H9 (cell line): ENCODE data around the gene TMEM134. TPM values are rescaled to one million over a fixed set of nuclear protein-coding genes. Genes with fewer than 3 reads are reported as not detected.

Experiments
- DNase-seq: peaks from one replicate; pipeline ENCODE4 v3.0.0-alpha.2; 2017
- H2AFZ ChIP-seq: one replicate; pipeline ENCODE4 v1.6.1; 2013; ENCODE audit warnings: mild to moderate bottlenecking, low read length, control low read depth, moderate library complexity
- H2AK5ac ChIP-seq: 2 replicates; pipeline ENCODE4 v1.6.1; 2013; ENCODE audit warnings: low read length, control low read depth, mixed read lengths; ENCODE audit not compliant: insufficient read length
- H2BK120ac ChIP-seq: one replicate; pipeline ENCODE4 v1.6.1; 2013; ENCODE audit warnings: low read depth, mild to moderate bottlenecking, low read length, control low read depth, inconsistent platforms; ENCODE audit not compliant: poor library complexity, severe bottlenecking
- H2BK12ac ChIP-seq: 2 replicates; pipeline ENCODE4 v1.6.1; 2013; ENCODE audit warnings: low read length, control low read depth, mixed read lengths, low read depth; ENCODE audit not compliant: insufficient read length
- H2BK15ac ChIP-seq: 2 replicates; pipeline ENCODE4 v1.6.1; 2013; ENCODE audit warnings: low read depth, low read length, control low read depth
- H2BK20ac ChIP-seq: one replicate; pipeline ENCODE4 v1.6.1; 2013; ENCODE audit warnings: low read depth, mild to moderate bottlenecking, low read length, control low read depth, inconsistent platforms; ENCODE audit not compliant: poor library complexity, severe bottlenecking
- H2BK5ac ChIP-seq: 2 replicates; pipeline ENCODE4 v1.6.1; 2013; ENCODE audit warnings: low read length, control low read depth, mixed read lengths; ENCODE audit not compliant: insufficient read length
- H3K14ac ChIP-seq: 2 replicates; pipeline ENCODE4 v1.6.1; 2013; ENCODE audit warnings: low read length, control low read depth; ENCODE audit not compliant: insufficient read depth
- H3K18ac ChIP-seq: 2 replicates; pipeline ENCODE4 v1.6.1; 2013; ENCODE audit warnings: low read depth, mild to moderate bottlenecking, mixed read lengths, low read length, control low read depth; ENCODE audit not compliant: insufficient read length
- H3K23ac ChIP-seq: 2 replicates; pipeline ENCODE4 v1.6.1; 2013; ENCODE audit warnings: low read length, control low read depth, mixed read lengths, low read depth; ENCODE audit not compliant: insufficient read length
- H3K23me2 ChIP-seq: 2 replicates; pipeline ENCODE4 v1.6.1; 2013; ENCODE audit warnings: low read depth, mild to moderate bottlenecking, mixed read lengths, low read length, control low read depth; ENCODE audit not compliant: insufficient read length, poor library complexity, severe bottlenecking
- H3K27ac ChIP-seq: 2 replicates; pipeline ENCODE4 v1.5.1; 2013; ENCODE audit warnings: low read length, control low read depth, mixed read lengths, low read depth; ENCODE audit not compliant: insufficient read length
- H3K27me3 ChIP-seq: 2 replicates; pipeline ENCODE4 v1.6.1; 2013; ENCODE audit warnings: low read length, control low read depth, inconsistent platforms; ENCODE audit not compliant: insufficient read depth
- H3K4ac ChIP-seq: 2 replicates; pipeline ENCODE4 v1.6.1; 2013; ENCODE audit warnings: low read depth, mild to moderate bottlenecking, control low read depth, inconsistent platforms, low read length, moderate library complexity
- H3K4me1 ChIP-seq: 2 replicates; pipeline ENCODE4 v1.6.1; 2013; ENCODE audit warnings: low read length, control low read depth, inconsistent platforms; ENCODE audit not compliant: insufficient read depth
- H3K4me2 ChIP-seq: 2 replicates; pipeline ENCODE4 v1.6.1; 2013; ENCODE audit warnings: low read length, control low read depth, mixed read lengths; ENCODE audit not compliant: insufficient read length, insufficient read depth
- H3K56ac ChIP-seq: 2 replicates; pipeline ENCODE4 v1.6.1; 2013; ENCODE audit warnings: low read depth, mild to moderate bottlenecking, mixed read lengths, low read length, control low read depth; ENCODE audit not compliant: insufficient read length
- H3K79me1 ChIP-seq: 2 replicates; pipeline ENCODE4 v1.6.1; 2013; ENCODE audit warnings: low read depth, mild to moderate bottlenecking, moderate library complexity, low read length, control low read depth, inconsistent platforms; ENCODE audit not compliant: insufficient read depth, poor library complexity, severe bottlenecking
- H3K79me2 ChIP-seq: 2 replicates; pipeline ENCODE4 v1.6.1; 2013; ENCODE audit warnings: low read length, control low read depth, inconsistent platforms; ENCODE audit not compliant: insufficient read depth
- H3K9ac ChIP-seq: 2 replicates; pipeline ENCODE4 v1.6.1; 2013; ENCODE audit warnings: low read length, control low read depth, mixed read lengths; ENCODE audit not compliant: insufficient read length; ENCODE audit errors: extremely low read depth
- H3K9me3 ChIP-seq: one replicate; pipeline ENCODE4 v1.6.1; 2013; ENCODE audit warnings: low read depth, low read length, inconsistent platforms; ENCODE audit not compliant: control insufficient read depth
- H3T11ph ChIP-seq: one replicate; pipeline ENCODE4 v1.6.1; 2013; ENCODE audit warnings: mild to moderate bottlenecking, low read length, control low read depth, inconsistent platforms
- H4K20me1 ChIP-seq: one replicate; pipeline ENCODE4 v1.6.1; 2013; ENCODE audit not compliant: control insufficient read depth, insufficient read length, insufficient read depth
- H4K5ac ChIP-seq: 2 replicates; pipeline ENCODE4 v1.6.1; 2013; ENCODE audit warnings: low read depth, mild to moderate bottlenecking, mixed read lengths, low read length, control low read depth; ENCODE audit not compliant: insufficient read length
- H4K8ac ChIP-seq: replicated peaks from 2 replicates; pipeline ENCODE4 v1.6.1; 2013; ENCODE audit warnings: low read length, control low read depth, mixed read lengths, low read depth; ENCODE audit not compliant: insufficient read length
- H4K91ac ChIP-seq: 2 replicates; pipeline ENCODE4 v1.6.1; 2013; ENCODE audit warnings: low read depth, mild to moderate bottlenecking, moderate library complexity, mixed read lengths, low read length, control low read depth; ENCODE audit not compliant: insufficient read length
- H3K27ac Mint-ChIP-seq, 3 experiments: 2 replicates in 2 of 3; 3 replicates in 1 of 3; pipeline ENCODE4 v1.8.0; 2020 to 2021; ENCODE audit warnings: mixed read lengths in 3 of 3, mild to moderate bottlenecking in 1 of 3, moderate library complexity in 1 of 3
- H3K27me3 Mint-ChIP-seq: 2 replicates; pipeline ENCODE4 v1.8.0; 2021; ENCODE audit warnings: low read depth, mild to moderate bottlenecking, moderate library complexity, mixed read lengths
- H3K36me3 Mint-ChIP-seq, 3 experiments: 2 replicates in 2 of 3; 3 replicates in 1 of 3; pipeline ENCODE4 v1.8.0; 2020 to 2021; ENCODE audit warnings: low read depth in 3 of 3, mixed read lengths in 3 of 3; ENCODE audit not compliant: insufficient read depth in 1 of 3
- H3K4me1 Mint-ChIP-seq, 2 experiments: 2 replicates each; pipeline ENCODE4 v1.8.0; 2020; ENCODE audit warnings: mixed read lengths in 2 of 2
- H3K4me3 Mint-ChIP-seq, 2 experiments: 2 replicates in 1 of 2; 3 replicates in 1 of 2; pipeline ENCODE4 v1.8.0; 2020 to 2021; ENCODE audit warnings: mild to moderate bottlenecking in 2 of 2, mixed read lengths in 2 of 2, moderate library complexity in 1 of 2
- H3K9me3 Mint-ChIP-seq, 2 experiments: 2 replicates in 1 of 2; 3 replicates in 1 of 2; pipeline ENCODE4 v1.8.0; 2020; ENCODE audit warnings: mild to moderate bottlenecking in 2 of 2, mixed read lengths in 2 of 2, moderate library complexity in 1 of 2
- WGBS: extraction: QIAGEN DNeasy Blood & Tissue Kit; methylation state at CpG from one replicate; pipeline ENCODE4 v1.1.7; 2013; ENCODE audit warnings: missing lambda C conversion rate, low lambda C conversion rate, mixed read lengths; ENCODE audit not compliant: insufficient read length; ENCODE audit errors: extremely low coverage; 5-methylcytosine and 5-hydroxymethylcytosine counted together
- total RNA-seq: library from RNA; stranded (reverse); gene quantifications from 2 replicates; pipeline ENCODE4 v1.2.1, GENCODE V29; 2021
- TF ChIP-seq, protein P1 (sequence below): fragments of 200-600 bp; sonication (generic); conservative IDR thresholded peaks from 3 replicates; pipeline ENCODE4 v1.8.0; 2021; ENCODE audit warnings: antibody characterized with exemption, mild to moderate bottlenecking

Gene TMEM134
- total RNA-seq, 1 experiment from 2014 or later: 53.6 TPM

- TF ChIP-seq, protein P1, sequence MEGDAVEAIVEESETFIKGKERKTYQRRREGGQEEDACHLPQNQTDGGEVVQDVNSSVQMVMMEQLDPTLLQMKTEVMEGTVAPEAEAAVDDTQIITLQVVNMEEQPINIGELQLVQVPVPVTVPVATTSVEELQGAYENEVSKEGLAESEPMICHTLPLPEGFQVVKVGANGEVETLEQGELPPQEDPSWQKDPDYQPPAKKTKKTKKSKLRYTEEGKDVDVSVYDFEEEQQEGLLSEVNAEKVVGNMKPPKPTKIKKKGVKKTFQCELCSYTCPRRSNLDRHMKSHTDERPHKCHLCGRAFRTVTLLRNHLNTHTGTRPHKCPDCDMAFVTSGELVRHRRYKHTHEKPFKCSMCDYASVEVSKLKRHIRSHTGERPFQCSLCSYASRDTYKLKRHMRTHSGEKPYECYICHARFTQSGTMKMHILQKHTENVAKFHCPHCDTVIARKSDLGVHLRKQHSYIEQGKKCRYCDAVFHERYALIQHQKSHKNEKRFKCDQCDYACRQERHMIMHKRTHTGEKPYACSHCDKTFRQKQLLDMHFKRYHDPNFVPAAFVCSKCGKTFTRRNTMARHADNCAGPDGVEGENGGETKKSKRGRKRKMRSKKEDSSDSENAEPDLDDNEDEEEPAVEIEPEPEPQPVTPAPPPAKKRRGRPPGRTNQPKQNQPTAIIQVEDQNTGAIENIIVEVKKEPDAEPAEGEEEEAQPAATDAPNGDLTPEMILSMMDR: no peak
- peak overlapping the region in 2 of 3 experiments; percentile 15 to 86; a peak in 3 of 7 replicates for H3K27ac Mint-ChIP-seq
- no peak overlapping the region for H3K4ac ChIP-seq
- H3K36me3 Mint-ChIP-seq: peaks cover 9 to 36% (median 31%) of the 10 kb centered on the region in 3 experiments; a peak in 6 of 7 replicates
- H4K8ac ChIP-seq: no peak overlapping the region
- H3K9me3 Mint-ChIP-seq: no peaks in the 10 kb centered on the region
- H2BK15ac ChIP-seq: no peak overlapping the region
- no CpG with 5 or more reads among the region's 24 CpGs for WGBS
- no peak overlapping the region for H2BK5ac ChIP-seq
- no peaks in the 10 kb centered on the region; the same call in 1 of the 2 replicates for H3K79me2 ChIP-seq
- H3K18ac ChIP-seq: no peak overlapping the region
- no peaks in the 10 kb centered on the region for H4K20me1 ChIP-seq
- no peaks in the 10 kb centered on the region for H3K9me3 ChIP-seq
- H3K4me2 ChIP-seq: no peak overlapping the region
- no peaks in the 10 kb centered on the region for H3K27me3 ChIP-seq
- H2BK12ac ChIP-seq: no peak overlapping the region
- H3K27ac ChIP-seq: no peak overlapping the region
- no peaks in the 10 kb centered on the region; the same call in 1 of the 2 replicates for H3K27me3 Mint-ChIP-seq
- no peak for DNase-seq
- H3K79me1 ChIP-seq: no peaks in the 10 kb centered on the region
- no peak overlapping the region for H2BK120ac ChIP-seq
- no peak overlapping the region for H2AK5ac ChIP-seq
- no peak overlapping the region for H2AFZ ChIP-seq
- H4K5ac ChIP-seq: no peak overlapping the region
- H3K14ac ChIP-seq: no peak overlapping the region
- no peak overlapping the region for H3K23ac ChIP-seq
- H3K23me2 ChIP-seq: peaks cover 4% of the 10 kb centered on the region
- no peak overlapping the region for H4K91ac ChIP-seq
- H3K4me3 Mint-ChIP-seq: peak overlapping the region in 1 of 2 experiments; percentile 7; a peak in 3 of 5 replicates
- H3K4me1 ChIP-seq: no peaks in the 10 kb centered on the region; the same call in 1 of the 2 replicates
- H3K56ac ChIP-seq: no peak overlapping the region
- no peak overlapping the region for H3T11ph ChIP-seq
- H3K9ac ChIP-seq: no peak overlapping the region
- H2BK20ac ChIP-seq: no peak overlapping the region
- H3K4me1 Mint-ChIP-seq: peaks cover 5 to 11% of the 10 kb centered on the region in 2 experiments
Measured at GRCh38 chr11:67431346-67432249, 37.5 kb downstream of the TMEM134 start.
